DLD1 (cell line): ENCODE data around the gene MET.

Experiments
- in situ Hi-C: cut with HindIII; loops from 2 replicates; pipeline ENCODE4 v1.10.0; 2017; ENCODE audit warnings: low sequenced_read_pairs

The MET gene

GRCh38 chr7:116724560-116725231 lies 52.7 kb downstream of the MET start:
- in situ Hi-C loops, result no loop called here

GRCh38 chr7:116726149-116726548 lies 54.2 kb downstream of the MET start:
- in situ Hi-C loops, result no loop called here

GRCh38 chr7:116726713-116727431 lies 54.9 kb downstream of the MET start:
- in situ Hi-C loops, result no loop called here

GRCh38 chr7:116727432-116728009 lies 55.5 kb downstream of the MET start:
- in situ Hi-C loops, result no loop called here

DNA sequence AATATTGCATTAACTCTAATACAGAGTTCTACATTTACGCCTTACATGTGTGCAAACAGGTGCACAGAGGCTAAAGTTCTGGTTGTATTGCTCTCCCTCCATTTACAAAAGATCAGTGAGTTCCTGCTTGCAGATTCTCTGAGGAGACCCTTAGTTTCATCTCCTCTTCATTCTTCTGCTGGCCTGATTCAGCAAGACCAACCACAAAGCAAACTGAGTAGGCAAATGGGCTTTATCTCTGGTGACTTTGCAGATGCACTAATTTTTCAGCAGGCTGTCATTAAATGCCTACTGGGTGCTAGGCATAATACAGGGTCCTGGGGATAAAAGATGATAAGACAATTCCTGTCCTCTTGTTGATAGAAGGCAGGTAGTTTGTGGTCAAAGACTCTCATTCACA lies 56.4 kb downstream of the MET start:
- in situ Hi-C loops, result no loop called here

GRCh38 chr7:116730097-116731022 lies 58.4 kb downstream of the MET start:
- in situ Hi-C loops, result no loop called here

GRCh38 chr7:116731023-116731395 lies 59.0 kb downstream of the MET start:
- in situ Hi-C loops, result no loop called here

- in situ Hi-C loops, result no loop called here
Observed at GRCh38 chr7:116731445-116732335, 59.7 kb downstream of the MET start.

GRCh38 chr7:116732788-116733694 lies 61.0 kb downstream of the MET start:
- in situ Hi-C loops, result no loop called here

GRCh38 chr7:116733924-116734580 lies 62.1 kb downstream of the MET start:
- in situ Hi-C loops, result no loop called here

GRCh38 chr7:116734710-116735109 lies 62.7 kb downstream of the MET start:
- in situ Hi-C loops, result no loop called here

DNA sequence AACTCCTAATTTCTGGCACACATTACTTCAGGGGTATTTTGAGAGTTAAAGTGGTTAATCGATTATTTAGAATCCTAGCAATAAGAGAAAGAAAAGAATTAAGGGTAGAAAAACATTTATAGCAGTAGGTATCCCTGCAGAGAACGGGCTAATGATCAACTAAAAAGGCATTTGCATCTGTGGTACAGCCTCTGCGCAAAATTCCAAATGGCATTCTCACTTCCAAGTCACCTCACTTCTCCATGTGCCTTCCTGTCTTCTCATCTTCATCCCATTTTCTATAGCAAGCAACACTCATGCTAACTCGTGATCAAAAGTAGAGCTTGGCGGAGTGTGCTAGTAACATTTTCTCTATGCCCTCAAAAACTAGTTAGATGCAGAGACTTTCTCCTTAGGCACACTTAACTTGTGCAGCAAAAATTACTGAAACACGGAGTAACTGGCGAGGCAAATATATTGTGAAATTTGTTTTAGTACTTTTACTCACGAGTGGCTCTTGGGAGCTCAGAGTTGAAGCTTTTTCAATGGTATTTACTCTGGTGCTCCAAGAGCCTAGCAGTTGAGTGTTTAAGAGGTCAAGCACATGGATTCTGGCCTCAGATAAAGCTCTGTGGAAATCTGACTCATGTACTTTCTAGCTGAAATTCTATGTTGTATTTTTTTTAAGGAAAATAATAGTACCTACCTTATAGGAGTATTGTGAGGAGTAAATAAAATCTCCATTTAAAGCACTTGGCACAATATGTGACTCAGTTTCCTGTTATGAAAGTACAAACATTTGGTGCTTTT lies 65.1 kb downstream of the MET start:
- in situ Hi-C loops, result no loop called here

DNA sequence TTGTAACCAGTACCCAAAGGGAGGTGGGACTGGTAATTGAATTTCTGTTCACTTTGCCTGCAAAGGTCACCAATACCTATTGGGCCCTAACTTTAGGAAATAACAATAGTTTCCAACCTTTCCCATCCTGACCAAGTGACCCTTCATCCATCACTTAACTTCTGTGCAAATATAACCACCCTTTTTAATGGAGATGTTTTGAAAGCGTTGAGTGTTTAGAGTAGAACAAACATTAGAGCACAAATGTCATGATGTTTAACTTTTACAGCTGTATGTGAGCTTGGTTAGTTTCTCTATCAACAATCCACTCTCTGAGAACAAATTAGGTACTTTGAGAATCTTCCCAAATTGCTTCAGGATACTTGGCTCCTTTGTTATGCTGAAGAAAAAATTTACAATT lies 66.4 kb downstream of the MET start:
- in situ Hi-C loops, result no loop called here

DNA sequence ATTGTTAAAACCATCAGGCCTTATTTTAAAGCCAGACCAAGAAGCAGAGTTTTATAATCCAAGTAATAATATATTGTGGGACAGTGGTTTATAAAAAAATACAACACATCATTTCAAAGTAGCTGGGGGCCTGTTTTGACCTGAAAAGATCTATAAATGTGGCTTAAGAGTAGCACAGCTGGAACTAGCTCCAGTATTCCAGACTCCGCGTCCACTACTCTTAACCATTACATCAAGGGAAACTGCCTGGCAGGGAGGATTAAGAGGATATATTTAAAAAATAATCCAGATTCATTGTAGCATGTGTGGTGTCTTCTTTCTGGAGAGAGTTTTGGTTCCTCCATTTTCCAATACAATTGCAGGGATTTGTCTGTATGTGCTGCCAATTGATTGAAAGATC lies 67.3 kb downstream of the MET start:
- in situ Hi-C loops, result no loop called here

DNA sequence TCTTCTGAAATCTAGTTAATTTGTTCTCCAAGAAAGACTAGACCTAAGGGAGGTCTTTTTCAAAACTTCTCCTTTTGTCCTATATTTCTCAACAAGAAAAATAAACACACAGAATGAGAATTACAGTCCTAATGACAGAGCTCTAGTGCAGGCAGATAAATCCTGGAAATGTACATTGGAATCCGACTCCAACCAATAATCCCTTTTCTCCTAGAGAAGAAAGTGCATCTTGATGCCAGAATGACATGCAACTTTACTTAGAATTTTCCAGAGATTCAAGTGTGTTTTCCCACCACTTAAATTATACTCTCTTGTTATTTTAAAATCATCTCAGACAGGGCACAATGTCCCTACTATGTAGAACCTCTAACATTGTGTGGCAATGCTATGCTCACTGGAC lies 68.2 kb downstream of the MET start:
- in situ Hi-C loops, result no loop called here

DNA sequence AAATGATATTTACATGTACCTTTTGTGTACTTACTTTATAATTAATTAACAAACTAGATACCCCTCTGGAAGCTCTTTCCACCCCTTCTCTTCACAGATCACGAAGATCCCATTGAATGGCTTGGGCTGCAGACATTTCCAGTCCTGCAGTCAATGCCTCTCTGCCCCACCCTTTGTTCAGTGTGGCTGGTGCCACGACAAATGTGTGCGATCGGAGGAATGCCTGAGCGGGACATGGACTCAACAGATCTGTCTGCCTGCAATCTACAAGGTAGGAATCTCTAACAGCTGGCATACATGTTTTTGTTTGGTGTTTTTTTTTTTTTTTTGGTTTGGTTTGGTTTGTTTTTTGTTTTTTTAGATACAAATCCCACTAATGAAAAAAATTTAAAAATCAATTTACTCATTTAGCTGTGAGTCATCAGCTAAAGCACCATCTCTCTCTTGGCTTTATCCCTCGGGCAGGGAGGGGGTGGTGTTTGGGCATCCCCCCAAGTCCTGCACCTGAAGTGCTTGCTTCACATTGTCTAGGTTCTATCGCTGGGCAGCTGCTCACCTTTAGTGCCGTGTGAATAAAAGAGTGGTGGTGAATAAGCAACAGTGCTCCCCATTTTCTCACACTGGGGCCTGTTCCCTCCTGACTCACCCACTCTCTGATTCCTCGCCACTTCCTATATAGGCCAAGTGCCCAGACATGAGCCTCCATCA lies 68.9 kb downstream of the MET start:
- in situ Hi-C loops, result no loop called here

DNA sequence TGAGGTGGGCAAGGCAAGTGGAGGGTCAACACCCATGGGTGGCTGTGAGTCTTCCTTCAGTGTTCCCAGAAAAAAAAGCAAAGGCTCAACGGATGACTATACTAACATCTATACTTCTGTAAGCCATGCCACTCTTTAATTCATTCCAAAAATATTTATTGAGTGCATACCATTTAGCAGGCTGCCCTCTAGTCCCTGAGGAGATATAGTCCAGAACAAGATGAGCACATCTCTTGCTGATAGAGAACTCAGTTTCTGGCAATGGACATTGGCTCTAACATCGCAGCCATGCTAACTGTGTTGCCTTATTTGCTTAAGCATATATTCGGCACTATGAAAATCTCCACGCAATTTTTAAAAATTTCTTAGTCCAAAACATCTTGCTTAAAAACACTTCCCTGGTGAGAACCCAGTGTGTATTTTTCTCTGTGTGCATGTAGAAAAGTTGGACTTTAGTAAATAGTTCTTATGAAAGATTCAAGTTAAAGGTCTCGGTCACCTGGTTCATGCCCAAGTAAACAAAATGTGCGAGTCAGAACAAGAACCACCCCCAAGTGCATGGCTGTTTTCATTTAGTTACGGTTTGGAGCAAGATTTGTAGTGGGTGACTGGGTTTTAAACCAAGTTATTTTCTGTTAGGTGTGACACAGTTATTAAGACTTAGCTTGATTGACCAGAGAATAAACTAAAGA lies 69.8 kb downstream of the MET start:
- in situ Hi-C loops, result no loop called here
